HG02623 (cell line): ENCODE measurements around the gene GPHA2.

Source experiments
- ATAC-seq: cut with Tn5 transposase; IDR thresholded peaks from one replicate; pipeline ENCODE4 v1.9.1; 2021; ENCODE audit warnings: moderate library complexity; ENCODE audit not compliant: unreplicated experiment

GPHA2 gene

GRCh38 chr11:64892838-64893193 lies 42.9 kb downstream of the GPHA2 start:
- ATAC-seq = no peak

- ATAC-seq = no peak
These were observed 43.3 kb downstream of the GPHA2 start for GRCh38 chr11:64892411-64892831.

GRCh38 chr11:64891880-64892279 lies 43.8 kb downstream of the GPHA2 start:
- no peak for ATAC-seq

GRCh38 chr11:64891215-64891848 lies 44.4 kb downstream of the GPHA2 start:
- no peak for ATAC-seq

GRCh38 chr11:64890522-64890939 lies 45.2 kb downstream of the GPHA2 start:
- no peak for ATAC-seq

GRCh38 chr11:64888729-64889511 lies 46.8 kb downstream of the GPHA2 start:
- ATAC-seq = no peak

GRCh38 chr11:64888406-64888728 lies 47.3 kb downstream of the GPHA2 start:
- ATAC-seq = no peak

GRCh38 chr11:64887757-64888405 lies 47.8 kb downstream of the GPHA2 start:
- no peak for ATAC-seq

GRCh38 chr11:64887234-64887756 lies 48.4 kb downstream of the GPHA2 start:
- no peak for ATAC-seq

GRCh38 chr11:64885367-64886286 lies 50.1 kb downstream of the GPHA2 start:
- no peak for ATAC-seq
